HG03378 (cell line): ENCODE results near the gene UBL3.

Experiments used
- ATAC-seq: cut with Tn5 transposase; IDR thresholded peaks from one replicate; pipeline ENCODE4 v1.9.1; 2021; ENCODE audit warnings: mild to moderate bottlenecking, moderate library complexity; ENCODE audit not compliant: unreplicated experiment

Gene UBL3

DNA sequence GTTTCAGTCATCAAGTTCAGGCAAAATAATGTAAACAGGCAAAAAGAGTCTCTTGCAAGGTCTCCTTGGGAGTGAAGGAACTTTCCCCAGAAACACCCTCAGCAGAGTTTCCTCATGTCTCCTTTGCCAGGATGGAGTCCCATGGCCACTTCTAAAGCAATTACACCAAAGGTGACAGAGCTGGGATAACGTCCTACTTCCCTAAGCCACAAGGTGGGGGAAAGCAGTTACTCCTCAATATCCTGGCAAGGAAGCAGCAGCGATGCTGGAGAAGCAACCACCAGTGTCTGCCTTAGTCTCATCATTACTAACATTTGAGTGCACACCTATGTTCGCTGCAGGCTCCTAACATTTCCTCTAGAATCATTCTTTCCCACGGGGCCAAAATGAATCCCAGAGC, 88.6 kb downstream of the UBL3 start:
- no peak for ATAC-seq

GRCh38 chr13:29761160-29761559, 89.3 kb downstream of the UBL3 start:
- ATAC-seq = no peak

GRCh38 chr13:29760544-29760943, 89.9 kb downstream of the UBL3 start:
- no peak for ATAC-seq

- ATAC-seq = peak; percentile 92
Observed at GRCh38 chr13:29758531-29759114, 91.8 kb downstream of the UBL3 start.

DNA sequence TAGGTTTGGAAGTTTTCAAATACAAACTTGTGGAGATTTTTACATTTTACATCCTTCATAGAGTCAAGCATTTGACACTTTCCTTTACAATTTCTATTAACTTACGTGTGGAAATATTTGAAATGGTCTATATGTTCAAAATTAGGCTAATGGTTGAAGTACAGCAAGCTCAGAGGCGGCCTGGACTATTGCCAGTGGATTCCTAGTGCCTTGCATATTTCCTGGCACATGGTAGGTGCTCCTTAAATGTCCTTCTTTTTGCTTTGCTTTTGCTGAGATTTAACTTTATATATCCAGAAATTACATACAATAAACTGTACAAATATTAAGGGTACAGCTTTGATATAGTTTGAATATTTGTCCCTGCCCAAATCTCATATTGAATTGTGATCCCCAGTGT, 93.9 kb downstream of the UBL3 start:
- ATAC-seq = no peak

DNA sequence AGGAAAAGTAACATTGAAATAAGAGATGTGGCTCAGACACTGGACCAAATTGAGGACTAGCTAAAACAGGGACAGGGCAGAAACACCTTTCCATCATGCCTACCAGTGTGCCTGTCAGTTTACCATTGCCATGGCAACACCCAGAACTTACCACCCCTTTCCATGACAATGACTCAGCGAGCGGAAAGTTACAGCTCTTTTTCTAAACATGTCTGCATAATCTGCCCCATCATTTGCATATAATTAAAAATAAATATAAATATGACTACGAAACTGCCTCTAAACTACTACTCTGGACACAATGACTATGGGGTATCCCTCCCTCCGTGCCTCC, 96.0 kb downstream of the UBL3 start:
- ATAC-seq = no peak

GRCh38 chr13:29753618-29754472, 96.6 kb downstream of the UBL3 start:
- ATAC-seq = no peak

DNA sequence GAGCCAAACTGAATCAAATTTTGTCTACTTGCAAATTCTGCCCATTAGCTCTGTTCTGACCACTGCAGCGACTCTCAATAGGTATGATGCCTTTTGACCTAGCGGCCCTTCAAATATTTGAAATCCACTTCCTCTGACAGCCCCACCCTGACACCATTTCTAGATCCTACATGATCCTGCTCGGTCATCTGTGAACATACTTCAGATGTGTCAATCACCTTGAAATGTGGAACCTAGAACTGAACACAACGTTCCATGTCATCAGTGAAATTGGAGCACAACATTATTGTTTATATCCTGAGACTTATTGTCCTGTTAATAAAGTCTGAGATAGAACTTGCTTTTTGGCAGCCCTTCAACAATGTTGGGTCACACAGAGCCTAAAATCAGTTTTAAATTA, 98.2 kb downstream of the UBL3 start:
- no peak for ATAC-seq

DNA sequence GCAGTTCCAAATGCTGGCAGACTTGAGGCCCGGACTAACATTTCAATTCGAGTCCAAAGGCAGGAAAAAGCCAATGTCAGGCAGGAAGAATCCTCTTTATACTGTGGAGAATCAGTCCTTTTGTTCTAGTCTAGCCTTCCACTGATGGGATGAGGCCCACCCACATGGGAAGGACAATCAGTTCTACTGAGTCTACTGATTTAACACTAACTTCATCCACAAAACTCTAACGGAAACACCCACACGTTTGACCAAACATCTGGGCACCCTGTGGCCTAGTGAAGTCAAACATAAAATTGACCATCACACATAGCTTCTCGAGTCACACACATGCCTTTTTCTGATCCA, 100.3 kb downstream of the UBL3 start:
- no peak for ATAC-seq

DNA sequence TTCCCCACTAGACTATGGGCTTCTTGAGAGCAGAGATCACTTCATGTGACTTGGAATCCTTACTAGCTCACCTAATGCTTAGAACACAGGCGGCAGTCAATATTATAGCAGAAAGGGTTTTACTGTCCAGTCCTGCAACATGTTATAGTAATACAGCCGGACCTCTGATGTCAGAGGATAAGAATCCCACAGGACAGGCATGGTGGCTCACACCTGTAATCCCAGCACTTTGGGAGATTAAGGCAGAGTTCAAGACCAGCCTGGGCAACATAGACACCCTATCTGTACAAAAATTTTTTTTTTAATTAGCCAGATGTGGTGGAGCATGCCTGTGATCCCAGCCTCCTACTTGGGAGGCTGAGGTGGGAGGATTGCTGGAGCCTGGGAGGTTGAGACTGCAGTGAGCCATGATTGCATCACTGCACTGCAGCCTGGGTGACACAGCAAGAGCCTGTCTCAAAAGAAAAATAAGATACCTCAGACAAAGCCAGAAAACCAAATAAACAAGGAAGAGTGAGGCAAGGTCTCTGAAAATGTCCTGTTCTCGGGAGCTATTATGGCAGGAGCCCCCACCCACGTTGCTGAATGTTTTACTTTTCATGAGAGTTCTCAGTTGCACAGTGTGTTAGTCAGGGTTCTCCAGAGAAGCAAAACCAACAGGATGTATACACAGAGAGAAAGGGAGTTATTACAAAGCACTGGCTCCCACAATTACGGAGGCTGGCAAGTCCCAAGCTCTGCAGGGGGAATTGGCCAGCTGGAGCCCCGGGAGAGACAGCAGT, 100.8 kb downstream of the UBL3 start:
- no peak for ATAC-seq

- ATAC-seq = no peak
Observed at GRCh38 chr13:29748097-29748496, 102.3 kb downstream of the UBL3 start.

DNA sequence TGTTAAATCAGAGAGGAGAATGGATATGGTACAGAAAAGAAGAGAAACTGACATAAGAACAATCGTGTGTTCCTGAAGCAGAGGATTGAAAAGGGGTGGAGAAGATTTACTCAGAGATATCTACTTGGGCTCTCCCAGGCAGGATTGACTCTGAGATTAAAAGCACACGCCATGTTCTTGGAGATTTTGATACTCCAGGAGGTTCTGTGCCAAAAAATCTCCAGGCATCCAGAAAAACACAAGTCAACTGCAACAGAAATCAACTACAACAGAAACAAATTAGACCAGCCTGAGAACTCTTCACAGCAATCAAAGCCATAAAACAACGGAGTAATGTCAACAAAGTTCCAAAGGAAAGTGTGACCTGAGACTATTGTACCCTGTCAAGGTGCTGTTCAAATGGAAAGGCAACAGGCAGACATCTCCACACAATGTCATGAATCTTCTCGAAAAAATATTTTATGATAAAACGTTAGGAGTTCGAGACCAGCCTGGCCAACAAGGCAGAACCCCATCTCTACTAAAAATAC, 104.2 kb downstream of the UBL3 start:
- no peak for ATAC-seq

- no peak for ATAC-seq
Observed at GRCh38 chr13:29745704-29746103, 104.7 kb downstream of the UBL3 start.

- no peak for ATAC-seq
Observed at GRCh38 chr13:29743201-29743786, 107.1 kb downstream of the UBL3 start.

DNA sequence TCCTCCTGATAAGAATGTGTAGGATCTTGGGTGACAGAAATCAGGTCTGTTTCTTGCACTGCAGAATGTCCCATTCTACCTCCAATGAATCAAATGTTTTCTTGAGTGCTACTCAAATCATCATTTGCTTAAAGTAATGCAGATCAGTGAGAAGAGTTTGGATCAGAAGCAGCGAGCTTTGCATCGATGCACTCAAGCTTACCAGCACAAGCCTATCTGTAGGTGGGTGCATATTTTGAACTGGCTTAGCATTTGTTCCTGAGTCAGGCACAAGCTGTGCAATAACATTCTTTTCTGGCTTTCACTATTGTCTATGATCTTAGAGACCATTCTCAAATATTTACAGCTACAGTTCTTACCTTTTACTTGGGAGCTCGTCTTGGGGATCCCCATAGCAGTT, 109.5 kb downstream of the UBL3 start:
- ATAC-seq = no peak

DNA sequence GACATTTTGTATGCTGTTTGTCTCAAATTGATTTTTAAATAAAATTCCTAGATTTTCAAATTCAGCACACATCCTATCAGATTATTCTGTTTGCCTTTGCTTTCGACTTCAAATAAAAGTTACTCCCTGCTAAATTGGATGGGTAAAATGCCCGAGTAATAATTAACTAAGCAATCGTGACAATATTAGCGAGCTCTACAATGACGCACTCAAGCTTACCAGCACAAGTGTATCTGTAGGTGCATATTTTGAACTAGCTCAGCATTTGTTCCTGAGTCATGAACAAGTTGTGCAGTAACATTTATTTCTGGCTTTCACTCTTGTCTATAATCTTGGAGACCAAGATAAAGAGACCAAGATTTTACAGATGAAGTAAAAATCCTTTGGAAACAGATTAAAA, 113.4 kb downstream of the UBL3 start:
- ATAC-seq = no peak

- ATAC-seq = no peak
Observed at GRCh38 chr13:29733147-29733611, 117.2 kb downstream of the UBL3 start.

- ATAC-seq = no peak
Observed at GRCh38 chr13:29730253-29730652, 120.2 kb downstream of the UBL3 start.

DNA sequence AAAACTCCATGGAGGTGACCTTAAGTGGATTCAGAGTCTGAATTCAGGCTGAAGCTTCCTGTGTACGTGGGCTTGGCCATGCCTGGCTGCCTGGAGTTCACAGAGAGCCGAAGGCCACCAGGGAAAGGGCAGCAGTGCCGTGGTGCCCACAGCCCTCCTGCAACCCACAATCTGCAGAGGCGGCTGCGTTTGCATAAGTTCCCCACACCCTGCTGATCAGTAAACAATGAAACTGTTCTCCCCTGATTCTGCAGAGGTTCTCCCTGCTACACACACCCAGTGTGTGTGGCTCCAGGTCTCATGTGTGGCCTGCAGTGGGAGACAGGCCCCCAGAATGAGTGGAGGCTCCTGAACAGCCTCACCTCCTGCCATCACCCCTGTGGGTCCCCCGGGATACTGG, 128.0 kb downstream of the UBL3 start:
- no peak for ATAC-seq

DNA sequence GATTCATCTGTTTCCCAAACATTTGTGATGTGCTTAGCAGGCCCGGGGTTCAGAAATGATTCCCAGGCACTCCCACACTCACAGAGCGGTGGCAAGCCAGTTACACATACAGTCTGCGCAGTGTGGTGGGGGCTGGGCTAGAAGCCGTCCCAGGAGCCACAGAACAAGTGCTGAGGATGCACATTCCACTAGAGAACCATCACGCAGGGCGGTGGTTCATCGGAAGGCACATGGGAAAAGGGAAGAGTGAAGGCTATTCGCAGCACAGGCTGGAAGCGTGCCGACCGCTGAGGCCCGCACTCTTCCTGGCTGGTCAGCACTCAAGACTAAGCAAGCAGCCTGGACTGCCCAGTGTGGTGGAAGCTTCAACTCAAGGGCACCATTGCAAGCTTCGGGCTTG, 128.7 kb downstream of the UBL3 start:
- ATAC-seq = no peak

- ATAC-seq = no peak
Observed at GRCh38 chr13:29718694-29719093, 131.7 kb downstream of the UBL3 start.
